Nephron progenitor cell (in vitro differentiated cells): Measurements from ENCODE around the gene RNF217.
"Not testable (repeated sequence)": the region's sequence is repeated elsewhere in the genome, so short reads cannot be mapped to it uniquely, and the experiment has no call there.

Experiments
- DNase-seq: peaks from one replicate; pipeline ENCODE4 v3.0.0; 2021
- H3K27ac Mint-ChIP-seq: 2 replicates; pipeline ENCODE4 v1.8.0; 2021; ENCODE audit warnings: mild to moderate bottlenecking, moderate library complexity, mixed read lengths
- H3K27me3 Mint-ChIP-seq: 2 replicates; pipeline ENCODE4 v1.8.0; 2021; ENCODE audit warnings: mild to moderate bottlenecking, low read depth, mixed read lengths; ENCODE audit not compliant: poor library complexity
- H3K36me3 Mint-ChIP-seq: 2 replicates; pipeline ENCODE4 v1.8.0; 2021; ENCODE audit warnings: low read depth, mixed read lengths
- H3K4me1 Mint-ChIP-seq: 2 replicates; pipeline ENCODE4 v1.8.0; 2021; ENCODE audit warnings: mixed read lengths
- H3K4me3 Mint-ChIP-seq: 2 replicates; pipeline ENCODE4 v1.8.0; 2021; ENCODE audit warnings: mild to moderate bottlenecking, moderate library complexity, mixed read lengths
- H3K9me3 Mint-ChIP-seq: 2 replicates; pipeline ENCODE4 v1.8.0; 2021; ENCODE audit warnings: mild to moderate bottlenecking, moderate library complexity, mixed read lengths
- TF ChIP-seq, protein P1 (sequence below): fragments of 200-600 bp; sonication (generic); IDR thresholded peaks from 2 replicates; pipeline ENCODE4 v1.5.0; 2021; ENCODE audit warnings: antibody characterized with exemption

RNF217 gene

DNA sequence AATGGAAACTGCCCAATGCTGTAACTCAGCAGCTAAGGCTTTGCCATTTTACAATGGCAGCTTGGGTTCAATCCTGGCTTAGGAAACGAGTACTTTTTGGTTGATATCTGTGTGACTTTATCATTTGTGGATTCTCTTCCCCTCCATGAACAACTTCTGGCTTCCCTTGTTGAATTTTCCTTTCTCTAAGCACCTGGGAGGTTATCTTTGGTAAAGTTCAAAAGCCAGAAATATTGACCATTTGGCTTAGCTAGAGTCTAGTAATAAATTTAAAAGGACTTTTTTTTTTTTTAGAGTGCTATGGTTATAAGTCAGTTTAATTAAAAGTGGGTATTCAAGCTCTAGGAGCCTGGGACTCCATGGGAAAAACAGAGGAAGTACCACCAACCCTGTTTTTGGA, 159.7 kb downstream of the RNF217 start:
- H3K27me3 Mint-ChIP-seq = no peaks in the 10 kb centered on the region
- peaks cover 11% of the 10 kb centered on the region for H3K36me3 Mint-ChIP-seq
- TF ChIP-seq, protein P1, sequence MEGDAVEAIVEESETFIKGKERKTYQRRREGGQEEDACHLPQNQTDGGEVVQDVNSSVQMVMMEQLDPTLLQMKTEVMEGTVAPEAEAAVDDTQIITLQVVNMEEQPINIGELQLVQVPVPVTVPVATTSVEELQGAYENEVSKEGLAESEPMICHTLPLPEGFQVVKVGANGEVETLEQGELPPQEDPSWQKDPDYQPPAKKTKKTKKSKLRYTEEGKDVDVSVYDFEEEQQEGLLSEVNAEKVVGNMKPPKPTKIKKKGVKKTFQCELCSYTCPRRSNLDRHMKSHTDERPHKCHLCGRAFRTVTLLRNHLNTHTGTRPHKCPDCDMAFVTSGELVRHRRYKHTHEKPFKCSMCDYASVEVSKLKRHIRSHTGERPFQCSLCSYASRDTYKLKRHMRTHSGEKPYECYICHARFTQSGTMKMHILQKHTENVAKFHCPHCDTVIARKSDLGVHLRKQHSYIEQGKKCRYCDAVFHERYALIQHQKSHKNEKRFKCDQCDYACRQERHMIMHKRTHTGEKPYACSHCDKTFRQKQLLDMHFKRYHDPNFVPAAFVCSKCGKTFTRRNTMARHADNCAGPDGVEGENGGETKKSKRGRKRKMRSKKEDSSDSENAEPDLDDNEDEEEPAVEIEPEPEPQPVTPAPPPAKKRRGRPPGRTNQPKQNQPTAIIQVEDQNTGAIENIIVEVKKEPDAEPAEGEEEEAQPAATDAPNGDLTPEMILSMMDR = no peak
- peaks cover 16% of the 10 kb centered on the region for H3K4me1 Mint-ChIP-seq
- DNase-seq = no peak
- no peak overlapping the region for H3K4me3 Mint-ChIP-seq
- no peak overlapping the region for H3K27ac Mint-ChIP-seq
- peaks cover 20% of the 10 kb centered on the region for H3K9me3 Mint-ChIP-seq

DNA sequence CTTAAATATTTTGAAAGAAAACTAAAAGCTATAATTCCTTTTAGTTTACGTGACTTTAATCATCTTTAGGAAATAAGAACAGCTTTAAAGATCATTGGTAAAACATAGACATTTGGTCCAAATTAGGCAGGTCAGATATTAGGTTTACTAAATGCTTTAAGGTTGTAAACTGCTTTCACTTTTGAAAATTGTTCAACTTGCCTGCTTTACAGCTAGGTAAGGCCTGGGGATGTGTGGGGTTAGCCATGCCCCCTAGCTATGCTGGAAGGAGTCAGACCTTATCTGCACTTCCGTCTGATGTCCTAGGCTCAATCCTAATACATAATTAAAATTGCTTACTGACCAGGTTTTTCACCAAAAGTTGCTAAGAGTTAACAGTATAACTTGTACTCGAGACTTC, 160.8 kb downstream of the RNF217 start:
- Mint-ChIP-seq H3K4me1 (peaks cover 16% of the 10 kb centered on the region), H3K27ac (no peak overlapping the region), H3K9me3 (peaks cover 25% of the 10 kb centered on the region), H3K36me3 (peaks cover 11% of the 10 kb centered on the region), H3K4me3 (no peak overlapping the region), H3K27me3 (no peaks in the 10 kb centered on the region)
- TF ChIP-seq, protein P1 = no peak
- no peak for DNase-seq

DNA sequence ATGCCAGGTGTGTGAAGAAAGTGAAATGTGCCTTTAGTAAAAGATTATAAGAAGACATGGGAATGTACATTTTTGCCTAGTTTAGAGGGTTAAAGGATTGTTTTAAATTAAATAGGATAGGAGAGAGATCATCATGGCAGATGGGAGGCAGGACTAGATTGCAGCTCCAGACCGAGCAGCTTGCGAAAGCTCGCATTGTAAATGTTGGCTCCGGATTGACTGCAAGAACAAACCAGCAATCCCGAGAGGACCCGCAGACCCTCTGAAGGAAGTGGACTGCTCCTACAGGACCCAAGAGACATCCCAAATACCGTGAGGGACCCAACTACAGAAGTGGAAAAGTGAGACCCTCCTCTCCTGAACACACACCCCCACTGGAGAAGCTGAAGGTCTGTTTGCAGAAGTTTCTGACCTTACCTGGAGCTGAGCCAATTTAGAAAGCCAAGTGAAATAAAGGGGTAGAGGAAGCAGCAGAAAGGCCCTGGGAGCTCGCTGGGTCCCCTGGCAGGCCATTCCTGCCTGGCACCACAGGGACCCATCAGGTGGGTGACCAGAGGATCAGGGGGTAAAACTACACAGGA, 161.3 kb downstream of the RNF217 start:
- no peak for DNase-seq
- H3K9me3 Mint-ChIP-seq = peaks cover 25% of the 10 kb centered on the region
- TF ChIP-seq, protein P1 = no peak
- H3K36me3 Mint-ChIP-seq = peaks cover 11% of the 10 kb centered on the region
- peaks cover 16% of the 10 kb centered on the region for H3K4me1 Mint-ChIP-seq
- no peak overlapping the region for H3K27ac Mint-ChIP-seq
- no peaks in the 10 kb centered on the region for H3K27me3 Mint-ChIP-seq
- no peak overlapping the region for H3K4me3 Mint-ChIP-seq

DNA sequence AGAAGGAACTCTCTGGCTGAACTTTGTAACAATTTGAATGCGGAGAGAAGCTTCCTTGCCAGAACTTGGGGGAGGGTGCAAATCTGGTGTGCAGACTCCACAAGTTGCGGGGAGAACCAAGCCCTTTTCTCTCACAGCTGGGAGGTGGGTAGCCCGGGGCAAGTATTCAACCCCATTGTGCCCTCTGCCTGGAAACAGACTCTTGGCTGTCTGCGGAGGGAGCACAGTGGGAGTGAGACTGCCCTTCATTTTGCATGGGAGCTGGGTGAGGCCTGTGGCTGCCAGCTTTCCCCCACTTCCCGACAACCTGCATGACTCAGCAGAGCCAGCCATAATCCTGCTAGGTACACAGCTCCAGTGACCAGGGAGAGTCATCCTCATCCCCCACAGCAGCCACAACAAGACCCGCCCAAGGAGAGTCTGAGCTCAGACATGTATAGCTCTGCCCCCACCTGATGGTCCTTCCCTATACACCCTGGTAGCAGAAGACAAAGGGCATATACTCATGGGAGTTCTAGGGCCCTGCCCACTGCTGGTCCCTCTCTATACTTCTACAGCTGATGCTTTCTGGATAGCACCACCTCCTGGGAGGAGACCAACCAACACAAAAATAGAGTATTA, 161.9 kb downstream of the RNF217 start:
- TF ChIP-seq, protein P1 = no peak
- Mint-ChIP-seq H3K4me1 (peaks cover 17% of the 10 kb centered on the region), H3K9me3 (peaks cover 25% of the 10 kb centered on the region), H3K27me3 (no peaks in the 10 kb centered on the region), H3K4me3 (no peak overlapping the region), H3K36me3 (peaks cover 11% of the 10 kb centered on the region), H3K27ac (no peak overlapping the region)
- no peak for DNase-seq

DNA sequence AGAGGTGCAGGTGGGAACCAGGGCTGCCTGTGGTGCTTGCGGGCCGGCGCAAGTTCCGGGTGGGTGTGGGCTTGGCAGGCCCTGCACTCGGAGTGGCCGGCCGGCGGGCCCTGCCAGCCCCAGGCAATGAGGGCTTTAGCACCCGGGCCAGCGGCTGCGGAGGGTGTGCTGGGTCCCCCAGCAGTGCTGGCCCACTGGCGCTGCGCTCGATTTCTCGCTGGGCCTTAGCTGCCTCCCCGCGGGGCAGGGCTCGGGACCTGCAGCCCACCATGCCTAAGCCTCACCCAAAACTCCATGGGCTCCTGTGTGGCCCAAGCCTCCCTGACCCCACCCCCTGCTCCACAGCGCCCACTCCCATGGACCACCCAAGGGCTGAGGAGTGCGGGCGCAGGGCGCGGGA, 163.6 kb downstream of the RNF217 start:
- H3K27me3 Mint-ChIP-seq, DNase-seq, H3K4me3 Mint-ChIP-seq, H3K27ac Mint-ChIP-seq: not testable (repeated sequence)
- H3K4me1 Mint-ChIP-seq = peaks cover 14% of the 10 kb centered on the region
- H3K9me3 Mint-ChIP-seq = peaks cover 25% of the 10 kb centered on the region
- H3K36me3 Mint-ChIP-seq = peaks cover 11% of the 10 kb centered on the region

DNA sequence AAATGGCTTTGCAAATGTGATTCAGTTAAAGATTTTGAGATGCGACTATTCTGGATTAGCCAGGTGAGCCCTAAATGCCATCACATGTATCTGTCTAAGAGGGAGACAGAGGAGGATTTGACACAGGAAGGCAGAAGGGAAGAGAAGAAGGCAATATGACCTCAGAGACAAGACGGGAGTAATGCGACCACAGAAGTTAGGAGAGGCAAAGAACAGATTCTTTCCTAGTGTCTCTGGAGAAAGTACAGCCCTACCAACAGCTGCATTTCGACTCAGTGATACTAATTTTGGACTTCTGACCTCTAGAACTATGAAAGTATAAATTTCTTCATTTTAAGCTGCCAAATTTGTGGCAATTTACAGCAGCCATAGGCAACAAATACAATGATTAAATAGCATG, 167.1 kb downstream of the RNF217 start:
- H3K4me3 Mint-ChIP-seq = no peak overlapping the region
- no peak overlapping the region for H3K27ac Mint-ChIP-seq
- H3K36me3 Mint-ChIP-seq = peaks cover 11% of the 10 kb centered on the region
- TF ChIP-seq, protein P1 = no peak
- peaks cover 23% of the 10 kb centered on the region for H3K9me3 Mint-ChIP-seq
- H3K27me3 Mint-ChIP-seq = no peaks in the 10 kb centered on the region
- peaks cover 5% of the 10 kb centered on the region for H3K4me1 Mint-ChIP-seq
- no peak for DNase-seq
